ENCODE results near the gene MC2R. TPM values are rescaled to one million over a fixed set of nuclear protein-coding genes. Genes with fewer than 3 reads are reported as not detected.

The MC2R gene
- total and polyA plus RNA-seq, 2 of the 8 experiments (the other 6 are each of a cell fraction or from before 2014, with no cell fraction given): not detected

GRCh38 chr18:13835202-13835601 is 80.1 kb downstream of the MC2R start:
- Histone ChIP-seq H3K9me3 (ENCODE audit: insufficient read depth in 2 of 2, low read depth in 1 of 2, low read length in 1 of 2) (no peaks in the 10 kb centered on the region; a peak in 1 of 4 replicates), H3K4me2 (ENCODE audit: insufficient read depth in 1 of 2, low read depth in 2 of 2, low read length in 2 of 2) (no peak overlapping the region), H4K20me1 (replicated peaks in 1 of 2; ENCODE audit: control insufficient read depth in 1 of 2, insufficient read depth in 2 of 2, low read length in 2 of 2) (no peaks in the 10 kb centered on the region), H4K8ac (ENCODE audit: extremely low read depth, insufficient read depth, low read length) (no peak overlapping the region), H3K79me2 (ENCODE audit: control insufficient read depth in 1 of 2, insufficient read depth in 2 of 2, low read length in 2 of 2) (no peaks in the 10 kb centered on the region), H4K91ac (replicated peaks; ENCODE audit: insufficient read length, low read length) (no peak overlapping the region), H3K23me2 (ENCODE audit: low read depth, low read length) (no peaks in the 10 kb centered on the region), H3K4me3 (ENCODE audit: extremely low read depth in 1 of 4, insufficient read depth in 2 of 4, low read depth in 3 of 4, low read length in 4 of 4) (no peak overlapping the region), H3K79me1 (ENCODE audit: low read depth, low read length) (no peaks in the 10 kb centered on the region), H2AK5ac (ENCODE audit: low read depth, low read length) (no peak overlapping the region), H2BK120ac (replicated peaks; ENCODE audit: low read depth, low read length) (no peak overlapping the region), H2BK5ac (ENCODE audit: low read depth, low read length) (no peak overlapping the region), H3K23ac (ENCODE audit: insufficient read length) (no peak overlapping the region), H3K27ac (ENCODE audit: low read depth, low read length) (no peak overlapping the region), H2BK15ac (ENCODE audit: low read length) (no peak overlapping the region), H2BK20ac (ENCODE audit: low read length) (no peak overlapping the region), H4K5ac (ENCODE audit: insufficient read length, low read depth, low read length) (no peak overlapping the region), H3K56ac (replicated peaks; ENCODE audit: insufficient read length, low read depth, low read length) (no peak overlapping the region), H2BK12ac (ENCODE audit: low read depth, low read length) (no peak overlapping the region), H3K27me3 (replicated peaks in 1 of 4; ENCODE audit: control insufficient read depth in 3 of 4, extremely low read depth in 1 of 4, insufficient read depth in 3 of 4, low read length in 3 of 4) (no peaks in the 10 kb centered on the region), H3K36me3 (ENCODE audit: control insufficient read depth in 2 of 4, insufficient read depth in 4 of 4, low read length in 3 of 4) (no peaks in the 10 kb centered on the region), H3K14ac (ENCODE audit: insufficient read length) (no peak overlapping the region), H2AFZ (ENCODE audit: low read length) (no peak overlapping the region), H3K4me1 (replicated peaks in 1 of 4; ENCODE audit: control insufficient read depth in 3 of 4, insufficient read depth in 4 of 4, low read length in 3 of 4) (0 out of 7 replicates have a peak, but pooled peaks cover 0 to 3% (median 0%) of the 10 kb centered on the region in 4 experiments), H3K18ac (ENCODE audit: extremely low read depth, low read length) (no peak overlapping the region), H3K4ac (replicated peaks; ENCODE audit: insufficient read length, low read depth, low read length) (no peak overlapping the region), H3K9ac (replicated peaks in 1 of 4; ENCODE audit: extremely low read depth in 1 of 4, low read depth in 3 of 4, low read length in 3 of 4) (no peak overlapping the region)
- POLR2A ChIA-PET (ENCODE audit: partially characterized antibody): no interaction called here
- FAIRE-seq (no peak), DNase-seq (ENCODE audit: low read depth in 1 of 2, low spot score in 2 of 2) (no peak)
- WGBS, 2 experiments (ENCODE audit: extremely low coverage in 1 of 2, insufficient coverage in 1 of 2, insufficient read length in 1 of 2, insufficient replicate concordance in 2 of 2, low coverage in 1 of 2, low lambda C conversion rate in 2 of 2, missing lambda C conversion rate in 1 of 2): 82% methylated on average over 6 of the region's 6 CpGs; no CpG with 5 or more reads in 1 of the 2 experiments
- CTCF ChIA-PET (ENCODE audit: partially characterized antibody): interaction anchor here (0.8 to 6.3 kb wide), 4 partner anchors 22 to 252 kb away, joined by 3 to 68 read pairs (median 7); no protein-coding TSS in a partner anchor
- no peak for TF ChIP-seq NANOG (IDR thresholded peaks at IDR 0.05; ENCODE audit: insufficient read depth, low read depth, low read length, poor library complexity, severe bottlenecking)
- no peak for TF ChIP-seq JUN (IDR thresholded peaks at IDR 0.05; ENCODE audit: low read depth, low read length)
- TF ChIP-seq KDM5A (IDR thresholded peaks at IDR 0.05; ENCODE audit: low read length): no peak
- no peak for TF ChIP-seq HDAC2 (IDR thresholded peaks at IDR 0.05; ENCODE audit: borderline replicate concordance in 1 of 2, low read depth in 2 of 2, low read length in 2 of 2)
- no peak for TF ChIP-seq TAF1 (IDR thresholded peaks at IDR 0.05; ENCODE audit: low read depth, low read length)
- no peak for TF ChIP-seq TCF12 (IDR thresholded peaks at IDR 0.05; ENCODE audit: low read depth, low read length)
- no peak for TF ChIP-seq SIRT6 (IDR thresholded peaks at IDR 0.05; ENCODE audit: low read length)
- no peak for TF ChIP-seq POLR2AphosphoS5 (IDR thresholded peaks at IDR 0.05; ENCODE audit: low read depth, low read length)
- TF ChIP-seq HDAC6 (IDR thresholded peaks at IDR 0.05; ENCODE audit: low read depth, low read length): no peak
- no peak for TF ChIP-seq RAD21 (IDR thresholded peaks at IDR 0.05 in 1 of 2, conservative IDR thresholded peaks at IDR 0.05 in 1 of 2; ENCODE audit: low read depth in 2 of 2, low read length in 2 of 2)
- no peak for TF ChIP-seq BACH1 (IDR thresholded peaks at IDR 0.05; ENCODE audit: low read length)
- TF ChIP-seq TEAD4 (IDR thresholded peaks at IDR 0.05; ENCODE audit: low read depth, low read length): no peak
- no peak for TF ChIP-seq NRF1 (IDR thresholded peaks at IDR 0.05; ENCODE audit: low read depth, low read length)
- TF ChIP-seq E2F6 (IDR thresholded peaks at IDR 0.05): no peak
